CD4-positive, alpha-beta memory T cell (primary cell): Measurements from ENCODE around the gene GBA2. TPM values are rescaled to one million over a fixed set of nuclear protein-coding genes. Genes with fewer than 3 reads are reported as not detected.
A peak's percentile ranks its signal among the peaks of the same experiment; 100 is the strongest.

ENCODE experiments used
- CTCF ChIA-PET: fragments of 350-600 bp; sonication (Branson Sonifier 250); formaldehyde crosslinking; loops from one replicate; lab custom pipeline; 2021; ENCODE audit warnings: inconsistent platforms; ENCODE audit not compliant: partially characterized antibody; lab: Charles Lee
- POLR2A ChIA-PET: fragments of 350-600 bp; sonication (Branson Sonifier 250); formaldehyde crosslinking; loops from one replicate; lab custom pipeline; 2021; ENCODE audit not compliant: partially characterized antibody; lab: Charles Lee
- DNase-seq, 5 donors: peaks; one replicate each; pipeline versions ENCODE4 v3.0.0 to v3.0.0-alpha.2; 2020 to 2022; ENCODE audit warnings: mixed read lengths in 1 of 5
- H3K27ac ChIP-seq: one replicate; pipeline ENCODE4 v1.7.0; 2013; ENCODE audit warnings: low read depth, low read length
- H3K27me3 ChIP-seq: 2 replicates; pipeline ENCODE4 v1.7.0; 2013; ENCODE audit warnings: mild to moderate bottlenecking, low read length, moderate library complexity; ENCODE audit not compliant: insufficient read depth
- H3K36me3 ChIP-seq: 2 replicates; pipeline ENCODE4 v1.7.0; 2013; ENCODE audit warnings: mild to moderate bottlenecking, low read length, moderate library complexity; ENCODE audit not compliant: insufficient read depth
- H3K4me1 ChIP-seq: 2 replicates; pipeline ENCODE4 v1.7.0; 2013; ENCODE audit warnings: mild to moderate bottlenecking, low read length, moderate library complexity; ENCODE audit not compliant: insufficient read depth
- H3K4me3 ChIP-seq, 2 donors: one replicate each; pipeline ENCODE4 v1.7.0; 2013; ENCODE audit warnings: low read length in 2 of 2, mild to moderate bottlenecking in 1 of 2
- H3K9me3 ChIP-seq, 2 donors: one replicate each; pipeline ENCODE4 v1.7.0; 2013; ENCODE audit warnings: low read length in 2 of 2, control low read depth in 1 of 2; ENCODE audit not compliant: control insufficient read depth in 1 of 2
- H3K27ac Mint-ChIP-seq, 7 donors: one replicate each; pipeline ENCODE4 v1.8.0; 2020 to 2021; ENCODE audit warnings: mixed read lengths in 7 of 7, mild to moderate bottlenecking in 6 of 7, inconsistent platforms in 3 of 7, moderate library complexity in 3 of 7
- H3K27me3 Mint-ChIP-seq, 2 donors: one replicate each; pipeline ENCODE4 v1.8.0; 2020 to 2021; ENCODE audit warnings: mixed read lengths in 2 of 2
- H3K36me3 Mint-ChIP-seq, 2 donors: one replicate each; pipeline ENCODE4 v1.8.0; 2020 to 2021; ENCODE audit warnings: mixed read lengths in 2 of 2, inconsistent platforms in 1 of 2, mild to moderate bottlenecking in 1 of 2
- H3K4me1 Mint-ChIP-seq, 4 donors: one replicate each; pipeline ENCODE4 v1.8.0; 2020 to 2021; ENCODE audit warnings: mixed read lengths in 4 of 4, mild to moderate bottlenecking in 1 of 4
- H3K4me3 Mint-ChIP-seq, 8 donors: one replicate each; pipeline ENCODE4 v1.8.0; 2020 to 2021; ENCODE audit warnings: mixed read lengths in 8 of 8, mild to moderate bottlenecking in 7 of 8, moderate library complexity in 6 of 8, inconsistent platforms in 3 of 8
- H3K9me3 Mint-ChIP-seq, 8 donors: one replicate each; pipeline ENCODE4 v1.8.0; 2020 to 2021; ENCODE audit warnings: mixed read lengths in 8 of 8, mild to moderate bottlenecking in 5 of 8, inconsistent platforms in 3 of 8, moderate library complexity in 1 of 8
- intact Hi-C: fragments of 100-400 bp; cut with micrococcal nuclease; formaldehyde crosslinking; loops from one replicate; pipeline ENCODE4 v1.15.1; 2023
- polyA plus RNA-seq, 2 donors: library from polyadenylated mRNA; unstranded; fragments of 300-500 nt; fragmentation: Illumina TruSeq; gene quantifications; one replicate each; pipeline ENCODE4 v1.2.3, GENCODE V29; 2021
- total RNA-seq, 2 experiments: library from RNA; stranded (reverse); gene quantifications; one replicate each; pipeline ENCODE4 v1.2.3, GENCODE V29; 2021

The GBA2 gene
- total and polyA plus RNA-seq, 4 experiments from 2014 or later: 16.3 to 66.3 (median 44.1) TPM

DNA sequence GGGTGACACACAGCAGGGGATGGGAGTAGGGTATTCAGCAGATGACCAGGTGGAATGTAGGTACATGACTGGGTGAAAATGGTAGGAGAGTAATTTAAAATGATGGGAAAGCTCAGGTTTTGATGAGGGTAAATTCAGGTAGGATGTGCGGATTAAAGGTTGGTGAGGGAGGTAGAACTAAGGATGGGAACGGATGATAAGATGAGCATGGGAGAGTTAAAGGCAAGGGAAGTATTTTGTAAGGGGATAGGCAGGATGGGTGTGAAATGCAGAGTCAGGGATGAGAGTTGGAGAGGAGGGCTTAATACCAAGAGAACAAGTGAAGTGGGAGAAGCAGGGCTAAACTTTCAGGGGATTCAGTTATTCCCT, 18.6 kb downstream of the GBA2 start:
- peak overlapping the region in 2 of 8 donors; percentile 92 to 97 for H3K4me3 Mint-ChIP-seq
- no peaks in the 10 kb centered on the region for H3K27me3 Mint-ChIP-seq
- Histone ChIP-seq H3K27ac (peak overlapping the region; percentile 92), H3K4me3 (peak overlapping the region; percentile 53 to 95), H3K4me1 (peaks cover 70% of the 10 kb centered on the region), H3K27me3 (no peaks in the 10 kb centered on the region), H3K9me3 (no peaks in the 10 kb centered on the region), H3K36me3 (peaks cover 27% of the 10 kb centered on the region)
- H3K4me1 Mint-ChIP-seq: peaks cover 11 to 27% (median 23%) of the 10 kb centered on the region in 4 donors
- H3K36me3 Mint-ChIP-seq: peaks cover 13 to 30% of the 10 kb centered on the region in 2 donors
- POLR2A ChIA-PET: interaction anchor here (0.9 to 11.1 kb wide), 14 partner anchors 16 to 125 kb away, joined by 4 to 179 read pairs (median 32); partner anchors contain the start of genes ARHGEF39, CCDC107, FAM221B and GBA2
- CTCF ChIA-PET: interaction anchor here (0.6 to 14.6 kb wide), 15 partner anchors 9 to 152 kb away, joined by 3 to 249 read pairs (median 5); partner anchors contain the start of genes ARHGEF39, CCDC107, GBA2 and HINT2
- no peak for DNase-seq
- H3K27ac Mint-ChIP-seq: peak overlapping the region in 4 of 7 donors; percentile 45 to 95 (median 71)
- H3K9me3 Mint-ChIP-seq: peaks cover 0 to 4% (median 0%) of the 10 kb centered on the region in 8 donors
- intact Hi-C loops: loop anchor here (10.0 kb wide), 1 partner anchor 1066 kb away; the partner anchor contains the start of gene CCL27

DNA sequence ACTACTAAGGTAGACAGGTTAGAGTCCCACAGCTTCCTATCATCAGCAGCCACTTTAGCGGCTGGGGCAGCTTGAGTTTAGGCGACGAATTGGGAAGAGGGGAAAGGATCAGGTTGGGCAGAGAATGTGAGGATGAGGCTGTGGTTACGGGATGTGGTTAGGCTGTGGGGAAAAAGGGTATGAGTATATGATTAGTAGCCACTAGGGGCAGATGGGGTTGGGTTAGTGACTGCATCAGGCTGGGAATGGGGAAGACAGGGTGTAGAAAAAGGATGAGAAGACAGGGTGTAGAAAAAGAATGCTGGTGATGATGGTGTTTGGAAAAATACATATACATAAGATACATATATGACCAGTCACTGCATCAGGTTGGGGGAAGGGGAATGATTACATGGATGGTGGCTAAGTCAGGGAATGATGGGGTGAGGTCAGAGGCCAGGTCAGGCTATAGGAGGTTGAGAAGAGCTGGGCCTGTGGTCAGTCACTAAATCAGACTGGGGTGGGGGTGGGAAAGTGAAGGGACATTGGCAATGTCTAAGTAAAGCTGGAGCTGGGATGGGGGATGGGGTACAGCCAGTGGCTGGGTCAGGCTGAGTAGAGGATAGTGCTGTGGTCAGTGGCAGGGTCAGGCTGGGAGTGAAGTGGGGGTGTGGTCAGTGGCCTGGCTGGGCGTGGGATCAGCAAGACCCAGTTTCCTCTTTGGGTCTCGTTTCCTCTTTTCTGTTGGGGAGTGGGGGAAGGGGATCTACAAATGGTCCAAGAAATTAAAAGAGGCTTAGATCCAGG, 19.1 kb downstream of the GBA2 start:
- CTCF ChIA-PET: interaction anchor here (0.6 to 14.6 kb wide), 17 partner anchors 9 to 152 kb away, joined by 3 to 249 read pairs (median 6); partner anchors contain the start of genes ARHGEF39, CCDC107, GBA2 and RGP1
- peaks cover 7 to 27% (median 22%) of the 10 kb centered on the region in 4 donors for H3K4me1 Mint-ChIP-seq
- peak in 4 of 5 donors; percentile 31 to 43 (median 34) for DNase-seq
- POLR2A ChIA-PET: interaction anchor here (0.9 to 11.1 kb wide), 16 partner anchors 17 to 126 kb away, joined by 4 to 179 read pairs (median 28); partner anchors contain the start of genes ARHGEF39, CCDC107, GBA2 and HINT2
- peaks cover 27% of the 10 kb centered on the region for H3K36me3 ChIP-seq
- peaks cover 70% of the 10 kb centered on the region for H3K4me1 ChIP-seq
- peak overlapping the region in 2 of 8 donors; percentile 92 to 97 for H3K4me3 Mint-ChIP-seq
- intact Hi-C loops: loop anchor here (2.0 to 10.0 kb wide), 2 partner anchors 33 to 1065 kb away; partner anchors contain the start of gene CCL27
- H3K27ac Mint-ChIP-seq: peak overlapping the region in 4 of 7 donors; percentile 45 to 95 (median 71)
- peak overlapping the region; percentile 43 for H3K27ac ChIP-seq
- no peaks in the 10 kb centered on the region for H3K27me3 ChIP-seq
- H3K27me3 Mint-ChIP-seq: no peaks in the 10 kb centered on the region
- H3K36me3 Mint-ChIP-seq: peaks cover 13 to 30% of the 10 kb centered on the region in 2 donors
- peak overlapping the region; percentile 60 to 95 for H3K4me3 ChIP-seq
- H3K9me3 ChIP-seq: no peaks in the 10 kb centered on the region
- no peaks in the 10 kb centered on the region for H3K9me3 Mint-ChIP-seq

DNA sequence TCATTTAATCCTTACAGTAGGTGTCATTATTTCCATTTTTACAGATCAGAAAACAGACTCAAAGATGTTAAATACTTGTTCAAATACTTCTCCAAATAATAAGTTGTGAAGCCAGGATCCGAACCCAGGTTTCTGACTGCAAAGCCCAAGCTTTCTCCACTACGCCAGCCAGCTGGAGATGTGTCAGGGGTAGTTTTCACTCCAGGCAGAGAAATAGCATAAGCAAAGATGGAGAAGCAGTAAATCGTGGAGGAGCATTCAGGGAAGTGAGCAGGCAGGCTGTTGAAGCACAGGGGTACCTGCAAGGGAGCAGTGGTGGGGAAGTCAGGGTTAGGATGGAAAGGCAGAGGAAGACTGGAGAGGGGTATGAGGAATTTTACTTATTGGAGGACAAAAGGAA, 19.9 kb downstream of the GBA2 start:
- ChIA-PET POLR2A (interaction anchor here (0.9 to 6.5 kb wide), 14 partner anchors 12 to 125 kb away, joined by 3 to 174 read pairs (median 6); partner anchors contain the start of genes CCDC107, GBA2, HINT2 and RGP1), CTCF (interaction anchor here (1.2 to 14.6 kb wide), 14 partner anchors 18 to 153 kb away, joined by 3 to 249 read pairs (median 13); partner anchors contain the start of genes ARHGEF39, CCDC107, GBA2 and RGP1)
- no peak for DNase-seq
- no peaks in the 10 kb centered on the region for H3K27me3 Mint-ChIP-seq
- peaks cover 7 to 27% (median 21%) of the 10 kb centered on the region in 4 donors for H3K4me1 Mint-ChIP-seq
- Histone ChIP-seq H3K27ac (peak overlapping the region; percentile 43), H3K27me3 (no peaks in the 10 kb centered on the region), H3K4me1 (peaks cover 68% of the 10 kb centered on the region), H3K4me3 (peak overlapping the region; percentile 34 to 60), H3K36me3 (peaks cover 35% of the 10 kb centered on the region), H3K9me3 (no peaks in the 10 kb centered on the region)
- H3K27ac Mint-ChIP-seq: no peak overlapping the region
- H3K36me3 Mint-ChIP-seq: peaks cover 20 to 36% of the 10 kb centered on the region in 2 donors
- intact Hi-C loops: loop anchor here (2.0 kb wide), 1 partner anchor 32 kb away; no protein-coding TSS in a partner anchor
- no peak overlapping the region for H3K4me3 Mint-ChIP-seq
- no peaks in the 10 kb centered on the region for H3K9me3 Mint-ChIP-seq

DNA sequence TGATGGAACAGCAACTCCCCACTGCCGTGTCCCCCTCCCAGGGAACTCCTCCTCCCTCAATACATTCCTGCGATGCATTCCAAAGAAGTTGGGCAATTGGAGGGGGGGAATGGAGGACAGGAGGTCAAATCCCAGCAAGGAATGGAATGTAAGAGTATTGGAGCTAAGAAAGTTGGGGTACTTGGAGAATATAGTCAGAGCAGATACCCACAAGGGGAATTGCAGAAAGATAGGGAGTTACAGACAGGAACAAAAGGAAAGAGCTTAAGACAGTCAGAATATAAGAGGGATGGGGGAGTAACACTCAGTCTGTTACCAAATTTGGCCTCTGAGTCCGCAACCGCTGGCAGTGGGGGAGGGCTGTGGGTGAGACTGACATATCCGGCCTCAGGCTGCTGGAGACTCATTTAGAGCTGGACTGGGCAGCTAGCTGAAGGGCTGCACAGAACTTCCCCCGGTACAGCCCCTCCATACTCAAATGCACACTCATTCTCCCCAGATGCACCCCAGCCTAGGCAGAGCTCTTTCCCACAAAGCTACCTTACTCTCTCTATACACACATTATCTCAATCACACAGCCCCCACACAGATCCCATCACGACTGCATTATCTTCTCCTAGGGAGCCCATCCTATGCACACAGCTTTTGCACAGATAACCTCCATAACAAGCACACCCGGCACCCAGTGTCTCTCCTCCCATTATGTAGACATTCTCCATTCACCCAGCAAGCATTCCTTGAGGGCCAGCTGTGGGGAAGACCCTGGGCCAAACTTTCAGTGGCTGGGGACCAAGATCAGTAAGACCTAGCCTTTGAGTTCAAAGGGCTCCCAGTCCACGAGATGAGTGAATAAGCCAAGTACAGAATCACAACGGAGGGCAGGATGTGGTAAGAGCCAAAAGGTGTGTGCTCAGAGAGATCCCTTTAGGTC, 20.7 kb downstream of the GBA2 start:
- Histone ChIP-seq H3K9me3 (no peaks in the 10 kb centered on the region), H3K27ac (peak overlapping the region; percentile 33), H3K36me3 (peaks cover 43% of the 10 kb centered on the region), H3K4me3 (peak overlapping the region; percentile 19 to 26), H3K4me1 (peaks cover 61% of the 10 kb centered on the region), H3K27me3 (no peaks in the 10 kb centered on the region)
- ChIA-PET POLR2A (interaction anchor here (0.6 to 6.5 kb wide), 17 partner anchors 11 to 124 kb away, joined by 3 to 174 read pairs (median 5); partner anchors contain the start of genes CCDC107, GBA2, HINT2 and RGP1), CTCF (interaction anchor here (0.6 to 14.6 kb wide), 21 partner anchors 8 to 154 kb away, joined by 3 to 249 read pairs (median 6); partner anchors contain the start of genes ARHGEF39, CCDC107, GBA2 and RGP1)
- Mint-ChIP-seq H3K4me1 (peaks cover 5 to 24% (median 17%) of the 10 kb centered on the region in 4 donors), H3K27me3 (no peaks in the 10 kb centered on the region), H3K9me3 (no peaks in the 10 kb centered on the region), H3K4me3 (no peak overlapping the region), H3K27ac (no peak overlapping the region), H3K36me3 (peaks cover 26 to 43% of the 10 kb centered on the region in 2 donors)
- intact Hi-C loops: loop anchor here (2.0 kb wide), 1 partner anchor 32 kb away; no protein-coding TSS in a partner anchor
- peak; percentile 37 to 71 (median 45) for DNase-seq

DNA sequence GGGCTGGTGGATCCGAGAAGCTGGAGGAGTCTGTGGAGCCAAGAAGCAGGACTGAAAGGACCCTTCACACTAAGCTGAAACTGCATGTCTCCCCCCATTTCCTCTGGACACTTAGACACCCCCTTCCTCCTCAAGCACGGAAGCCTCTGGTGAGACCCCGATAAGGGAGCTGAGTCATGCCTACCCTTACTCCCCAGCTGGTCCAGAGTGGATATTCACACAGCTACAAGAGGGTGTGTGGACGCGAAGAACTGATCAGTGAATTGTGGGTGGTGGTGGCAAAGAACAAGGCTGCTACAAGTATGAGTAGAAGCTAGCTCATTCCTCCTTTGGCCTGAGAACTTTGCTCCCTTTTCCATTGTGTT, 21.4 kb downstream of the GBA2 start:
- intact Hi-C loops: loop anchor here (2.0 kb wide), 1 partner anchor 31 kb away; no protein-coding TSS in a partner anchor
- Mint-ChIP-seq H3K4me3 (no peak overlapping the region), H3K27me3 (no peaks in the 10 kb centered on the region), H3K36me3 (peaks cover 31 to 42% of the 10 kb centered on the region in 2 donors), H3K4me1 (peaks cover 5 to 20% (median 12%) of the 10 kb centered on the region in 4 donors), H3K9me3 (no peaks in the 10 kb centered on the region), H3K27ac (peak overlapping the region in 1 of 7 donors; percentile 9)
- Histone ChIP-seq H3K9me3 (no peaks in the 10 kb centered on the region), H3K4me1 (peaks cover 54% of the 10 kb centered on the region), H3K36me3 (peaks cover 47% of the 10 kb centered on the region), H3K27ac (peak overlapping the region; percentile 33), H3K4me3 (peak overlapping the region; percentile 19 to 26), H3K27me3 (no peaks in the 10 kb centered on the region)
- ChIA-PET CTCF (interaction anchor here (1.1 to 14.6 kb wide), 15 partner anchors 9 to 124 kb away, joined by 3 to 249 read pairs (median 10); partner anchors contain the start of genes ARHGEF39, CCDC107, GBA2 and RGP1), POLR2A (interaction anchor here (0.6 to 6.5 kb wide), 12 partner anchors 11 to 122 kb away, joined by 3 to 174 read pairs (median 6); partner anchors contain the start of genes CCDC107, GBA2, RGP1 and RMRP)
- no peak for DNase-seq

DNA sequence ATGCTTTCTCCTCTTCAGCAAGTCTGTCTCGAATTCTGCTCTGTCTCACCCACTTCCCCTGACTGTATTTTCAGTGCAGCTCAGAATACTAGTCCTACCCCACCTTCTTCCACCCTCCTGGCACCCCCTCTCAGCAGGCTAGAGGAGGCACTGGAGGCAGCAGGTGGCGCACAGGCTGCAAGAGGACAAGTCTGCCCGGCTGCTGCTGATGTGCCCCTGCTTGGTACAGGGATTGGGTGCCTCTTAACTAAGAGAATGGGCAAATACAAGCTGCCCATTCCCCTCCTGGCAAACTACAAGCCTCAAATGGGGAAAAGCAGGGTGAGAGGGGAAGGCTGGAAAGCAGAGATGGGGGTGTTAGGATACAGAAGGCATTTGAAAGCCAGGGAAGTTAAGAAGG, 22.1 kb downstream of the GBA2 start:
- POLR2A ChIA-PET: interaction anchor here (0.9 to 6.5 kb wide), 4 partner anchors 9 to 79 kb away, joined by 3 to 174 read pairs (median 6); partner anchors contain the start of gene SIT1
- Histone ChIP-seq H3K36me3 (peaks cover 54% of the 10 kb centered on the region), H3K27me3 (no peaks in the 10 kb centered on the region), H3K27ac (peak overlapping the region; percentile 33), H3K4me3 (no peak overlapping the region), H3K9me3 (no peaks in the 10 kb centered on the region), H3K4me1 (peaks cover 52% of the 10 kb centered on the region)
- intact Hi-C loops: no loop called here
- Mint-ChIP-seq H3K9me3 (no peaks in the 10 kb centered on the region), H3K27ac (peak overlapping the region in 5 of 7 donors; percentile 84 to 89 (median 88)), H3K4me1 (peaks cover 0 to 20% (median 13%) of the 10 kb centered on the region in 4 donors), H3K4me3 (peak overlapping the region in 5 of 8 donors; percentile 47 to 74 (median 67)), H3K27me3 (no peaks in the 10 kb centered on the region), H3K36me3 (peaks cover 38 to 45% of the 10 kb centered on the region in 2 donors)
- peak in 3 of 5 donors; percentile 15 to 53 (median 16) for DNase-seq
- CTCF ChIA-PET: interaction anchor here (0.7 to 14.6 kb wide), 10 partner anchors 9 to 123 kb away, joined by 3 to 249 read pairs (median 12); partner anchors contain the start of genes CCDC107, GBA2, RGP1 and RMRP
